Gastroesophageal sphincter (tissue), 3 donors: ENCODE data around the gene THSD4.

Source experiments
- POLR2AphosphoS5 ChIP-seq: sonication (generic); formaldehyde crosslinking; IDR thresholded peaks from one replicate; pipeline ENCODE4 v1.6.1; 2017; ENCODE audit warnings: antibody characterized with exemption
- TF ChIP-seq, protein P1 (sequence below), 4 experiments: fragments of 200-600 bp in 2 of 4; fragments of 450-650 bp in 2 of 4; sonication (generic) in 1 of 4; IDR thresholded peaks; one replicate each; pipeline ENCODE4 v1.5.1; 2017 to 2019; ENCODE audit warnings: antibody characterized with exemption in 4 of 4, mild to moderate bottlenecking in 2 of 4, moderate library complexity in 2 of 4

DNA sequence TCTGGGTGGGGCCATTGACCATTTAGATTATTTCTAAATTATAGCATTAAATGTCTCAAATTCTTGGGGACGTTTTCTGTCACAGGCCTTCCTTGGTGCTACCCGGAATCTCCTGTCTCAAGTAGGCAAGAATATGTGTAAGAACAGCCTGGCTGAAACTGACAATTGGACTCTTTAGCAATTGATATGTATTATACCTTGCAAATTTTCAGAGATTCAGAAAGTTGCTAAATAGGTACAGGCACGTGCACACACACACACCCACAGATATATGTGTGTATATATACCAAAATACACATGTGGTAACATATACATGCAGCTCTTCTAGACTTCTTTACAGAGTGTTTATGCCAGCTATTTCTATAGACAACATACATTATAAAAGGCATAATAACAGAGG, 481.9 kb downstream of the THSD4 start:
- TF ChIP-seq, protein P1, sequence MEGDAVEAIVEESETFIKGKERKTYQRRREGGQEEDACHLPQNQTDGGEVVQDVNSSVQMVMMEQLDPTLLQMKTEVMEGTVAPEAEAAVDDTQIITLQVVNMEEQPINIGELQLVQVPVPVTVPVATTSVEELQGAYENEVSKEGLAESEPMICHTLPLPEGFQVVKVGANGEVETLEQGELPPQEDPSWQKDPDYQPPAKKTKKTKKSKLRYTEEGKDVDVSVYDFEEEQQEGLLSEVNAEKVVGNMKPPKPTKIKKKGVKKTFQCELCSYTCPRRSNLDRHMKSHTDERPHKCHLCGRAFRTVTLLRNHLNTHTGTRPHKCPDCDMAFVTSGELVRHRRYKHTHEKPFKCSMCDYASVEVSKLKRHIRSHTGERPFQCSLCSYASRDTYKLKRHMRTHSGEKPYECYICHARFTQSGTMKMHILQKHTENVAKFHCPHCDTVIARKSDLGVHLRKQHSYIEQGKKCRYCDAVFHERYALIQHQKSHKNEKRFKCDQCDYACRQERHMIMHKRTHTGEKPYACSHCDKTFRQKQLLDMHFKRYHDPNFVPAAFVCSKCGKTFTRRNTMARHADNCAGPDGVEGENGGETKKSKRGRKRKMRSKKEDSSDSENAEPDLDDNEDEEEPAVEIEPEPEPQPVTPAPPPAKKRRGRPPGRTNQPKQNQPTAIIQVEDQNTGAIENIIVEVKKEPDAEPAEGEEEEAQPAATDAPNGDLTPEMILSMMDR (IDR thresholded peaks at IDR 0.05): no peak
- TF ChIP-seq POLR2AphosphoS5: no peak
